Transverse colon (tissue), 3 donors: ENCODE data around the gene KIFAP3.

Experiments
- CTCF ChIP-seq, 5 experiments: fragments of 200-600 bp in 3 of 5; fragments of 450-650 bp in 2 of 5; sonication (generic) in 3 of 5; IDR thresholded peaks; 1 replicate in 2 of 5; 2 replicates in 3 of 5; pipeline ENCODE4 v1.5.1; 2016 to 2017; ENCODE audit warnings: antibody characterized with exemption in 5 of 5, inconsistent platforms in 3 of 5, mild to moderate bottlenecking in 2 of 5, moderate library complexity in 1 of 5
- EP300 ChIP-seq: sonication (generic); formaldehyde crosslinking; IDR thresholded peaks from one replicate; pipeline ENCODE4 v1.6.1; 2017; ENCODE audit warnings: antibody characterized with exemption, low read depth
- POLR2A ChIP-seq: fragments of 450-650 bp; IDR thresholded peaks from one replicate; pipeline ENCODE4 v1.6.1; 2016; ENCODE audit warnings: antibody characterized with exemption, mild to moderate bottlenecking, moderate library complexity

- TF ChIP-seq CTCF (IDR thresholded peaks at IDR 0.05) (no peak), EP300 (no peak), POLR2A (no peak)
Measured at GRCh38 chr1:169891539-169891885, 183.0 kb downstream of the KIFAP3 start.
